ENCODE measurements around the gene OSCAR.
"Not testable (repeated sequence)": the region's sequence is repeated elsewhere in the genome, so short reads cannot be mapped to it uniquely, and the experiment has no call there.

Gene OSCAR

GRCh38 chr19:54124393-54124792 lies 23.8 kb upstream of the OSCAR start:
- no peak for DNase-seq

- no peak for DNase-seq
Measured at GRCh38 chr19:54123682-54124081, 23.1 kb upstream of the OSCAR start.

GRCh38 chr19:54121259-54121658 lies 20.7 kb upstream of the OSCAR start:
- no peak for DNase-seq

- DNase-seq = peak; percentile 93
Measured at GRCh38 chr19:54115109-54116063, 14.8 kb upstream of the OSCAR start, which contains the start of the genes PRPF31 and TFPT. TSS of gene PRPF31 (plus strand) at chr19:54115754. CDS start at chr19:54118279, 2,525 bp downstream. TSS of gene TFPT (minus strand) at chr19:54115657. CDS start at chr19:54115269, 388 bp downstream.

- DNase-seq = peak; percentile 47
Measured at GRCh38 chr19:54114340-54115108, 13.9 kb upstream of the OSCAR start.

- DNase-seq = no peak
Measured at GRCh38 chr19:54109651-54110050, 9.0 kb upstream of the OSCAR start.

GRCh38 chr19:54108496-54108895 lies 7.9 kb upstream of the OSCAR start:
- DNase-seq = no peak

- DNase-seq = no peak
Measured at GRCh38 chr19:54107876-54108490, 7.4 kb upstream of the OSCAR start.

- DNase-seq = no peak
Measured at GRCh38 chr19:54106716-54107115, 6.1 kb upstream of the OSCAR start.

- no peak for DNase-seq
Measured at GRCh38 chr19:54105796-54106195, 5.2 kb upstream of the OSCAR start.

- no peak for DNase-seq
Measured at GRCh38 chr19:54104998-54105715, 4.6 kb upstream of the OSCAR start.

GRCh38 chr19:54102421-54103169 lies 2.0 kb upstream of the OSCAR start, which contains the start of gene NDUFA3:
TSS of gene NDUFA3 (plus strand) at chr19:54102855. CDS start at chr19:54102879, 24 bp downstream.
- DNase-seq = peak; percentile 98

GRCh38 chr19:54099903-54100255 lies 724 bp downstream of the OSCAR start:
- not testable (repeated sequence) for DNase-seq

- no peak for DNase-seq
Measured at GRCh38 chr19:54099190-54099902, 1.3 kb downstream of the OSCAR start.

- no peak for DNase-seq
Measured at GRCh38 chr19:54096617-54097106, 3.9 kb downstream of the OSCAR start.

GRCh38 chr19:54095859-54096616 lies 4.6 kb downstream of the OSCAR start:
- not testable (repeated sequence) for DNase-seq

GRCh38 chr19:54095136-54095858 lies 5.3 kb downstream of the OSCAR start:
- DNase-seq = no peak

- peak; percentile 67 for DNase-seq
Measured at GRCh38 chr19:54094426-54095000, 6.1 kb downstream of the OSCAR start.

GRCh38 chr19:54084410-54084809 lies 16.2 kb downstream of the OSCAR start:
- DNase-seq = no peak

Data from GDM1 (cell line).